GM19240 (cell line): ENCODE data around the gene NSA2.
A peak's percentile ranks its signal among the peaks of the same experiment; 100 is the strongest.
"Not testable (repeated sequence)": the region's sequence is repeated elsewhere in the genome, so short reads cannot be mapped to it uniquely, and the experiment has no call there.

Experiments
- DNase-seq: peaks from one replicate; pipeline ENCODE4 v3.0.0; 2011; ENCODE audit warnings: low spot score; ENCODE audit not compliant: insufficient read length

The NSA2 gene

GRCh38 chr5:74766849-74767578, at the start of gene NSA2, which contains the start of gene GFM2:
TSS of gene NSA2 (plus strand) at chr5:74767249. CDS start at chr5:74767361, 112 bp downstream.
TSS of gene GFM2 (minus strand) at chr5:74767117. CDS start at chr5:74763742, 3,375 bp downstream.
- DNase-seq, result peak; percentile 31

- DNase-seq, result no peak
These were observed 49.5 kb upstream of the NSA2 start for GRCh38 chr5:74717596-74717995.

GRCh38 chr5:74722271-74722670, 44.8 kb upstream of the NSA2 start:
- DNase-seq, result no peak

GRCh38 chr5:74725331-74725730, 41.7 kb upstream of the NSA2 start:
- DNase-seq, result no peak

GRCh38 chr5:74736759-74737158, 30.3 kb upstream of the NSA2 start:
- DNase-seq, result no peak

GRCh38 chr5:74738406-74738805, 28.6 kb upstream of the NSA2 start:
- no peak for DNase-seq

- not testable (repeated sequence) for DNase-seq
These were observed 18.3 kb upstream of the NSA2 start for GRCh38 chr5:74748742-74749141.

GRCh38 chr5:74761241-74761640, 5.8 kb upstream of the NSA2 start:
- DNase-seq, result no peak

- no peak for DNase-seq
These were observed 4.5 kb upstream of the NSA2 start for GRCh38 chr5:74762599-74762998.

- DNase-seq, result no peak
These were observed 3.5 kb upstream of the NSA2 start for GRCh38 chr5:74763504-74763903.

GRCh38 chr5:74765201-74765600, 1.8 kb upstream of the NSA2 start:
- no peak for DNase-seq

- DNase-seq, result no peak
These were observed 1.1 kb upstream of the NSA2 start for GRCh38 chr5:74765929-74766328.

- DNase-seq, result no peak
These were observed 616 bp upstream of the NSA2 start for GRCh38 chr5:74766418-74766848.

- no peak for DNase-seq
These were observed 497 bp downstream of the NSA2 start for GRCh38 chr5:74767579-74767913.

- no peak for DNase-seq
These were observed 5.3 kb downstream of the NSA2 start for GRCh38 chr5:74772359-74772758.

GRCh38 chr5:74778609-74779008, 11.6 kb downstream of the NSA2 start:
- DNase-seq, result no peak

GRCh38 chr5:74786851-74787250, 19.8 kb downstream of the NSA2 start:
- no peak for DNase-seq

GRCh38 chr5:74787424-74787823, 20.4 kb downstream of the NSA2 start:
- DNase-seq, result no peak

GRCh38 chr5:74791669-74792068, 24.6 kb downstream of the NSA2 start:
- DNase-seq, result not testable (repeated sequence)

GRCh38 chr5:74798977-74799911, 32.2 kb downstream of the NSA2 start:
- no peak for DNase-seq

GRCh38 chr5:74801197-74801596, 34.1 kb downstream of the NSA2 start:
- no peak for DNase-seq

GRCh38 chr5:74801941-74802340, 34.9 kb downstream of the NSA2 start:
- no peak for DNase-seq
